ENCODE data around the gene CFHR2.
"Not testable (repeated sequence)": the region's sequence is repeated elsewhere in the genome, so short reads cannot be mapped to it uniquely, and the experiment has no call there.

CFHR2 gene

DNA sequence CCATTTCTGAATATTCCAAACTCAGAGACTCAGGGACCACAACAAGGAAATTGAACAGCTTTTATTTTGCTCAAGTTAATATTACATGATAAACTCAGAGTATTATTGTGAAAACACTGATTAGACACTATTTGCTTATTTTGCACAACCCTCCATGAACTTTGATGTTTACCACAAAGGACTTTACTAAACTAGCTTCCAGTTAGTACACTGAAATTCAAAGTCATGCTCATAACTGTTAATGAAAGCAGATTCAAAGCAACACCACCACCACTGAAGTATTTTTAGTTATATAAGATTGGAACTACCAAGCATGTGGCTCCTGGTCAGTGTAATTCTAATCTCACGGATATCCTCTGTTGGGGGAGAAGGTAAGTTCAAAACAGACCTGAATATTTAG is at the start of gene CFHR2:
TSS of gene CFHR2 (plus strand) at position 171 of the 400 bp plus-strand sequence. CDS start at position 314, 143 bp downstream.
- not testable (repeated sequence) for DNase-seq (ENCODE audit: low spot score)

DNA sequence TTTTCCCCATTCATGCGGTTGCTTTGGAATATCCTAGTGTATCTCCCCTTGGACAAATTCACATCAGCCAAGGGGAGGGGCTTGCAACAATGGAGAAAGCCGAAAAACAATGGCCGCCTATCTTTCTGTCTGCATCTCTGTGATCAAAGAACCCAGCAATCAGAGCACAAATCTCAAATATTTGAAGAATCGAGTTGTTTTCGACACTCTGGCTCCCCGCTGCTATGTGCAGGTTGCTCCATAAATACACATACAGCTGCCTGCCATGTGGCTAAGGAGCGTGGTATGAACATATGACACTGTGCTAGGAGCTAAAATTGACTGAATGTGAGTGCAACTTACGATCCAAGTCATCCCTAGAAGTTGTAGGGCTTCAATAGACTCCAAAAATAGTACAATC is 47.2 kb upstream of the CFHR2 start:
- no peak for DNase-seq (ENCODE audit: low spot score)
- TF ChIP-seq, protein P1, sequence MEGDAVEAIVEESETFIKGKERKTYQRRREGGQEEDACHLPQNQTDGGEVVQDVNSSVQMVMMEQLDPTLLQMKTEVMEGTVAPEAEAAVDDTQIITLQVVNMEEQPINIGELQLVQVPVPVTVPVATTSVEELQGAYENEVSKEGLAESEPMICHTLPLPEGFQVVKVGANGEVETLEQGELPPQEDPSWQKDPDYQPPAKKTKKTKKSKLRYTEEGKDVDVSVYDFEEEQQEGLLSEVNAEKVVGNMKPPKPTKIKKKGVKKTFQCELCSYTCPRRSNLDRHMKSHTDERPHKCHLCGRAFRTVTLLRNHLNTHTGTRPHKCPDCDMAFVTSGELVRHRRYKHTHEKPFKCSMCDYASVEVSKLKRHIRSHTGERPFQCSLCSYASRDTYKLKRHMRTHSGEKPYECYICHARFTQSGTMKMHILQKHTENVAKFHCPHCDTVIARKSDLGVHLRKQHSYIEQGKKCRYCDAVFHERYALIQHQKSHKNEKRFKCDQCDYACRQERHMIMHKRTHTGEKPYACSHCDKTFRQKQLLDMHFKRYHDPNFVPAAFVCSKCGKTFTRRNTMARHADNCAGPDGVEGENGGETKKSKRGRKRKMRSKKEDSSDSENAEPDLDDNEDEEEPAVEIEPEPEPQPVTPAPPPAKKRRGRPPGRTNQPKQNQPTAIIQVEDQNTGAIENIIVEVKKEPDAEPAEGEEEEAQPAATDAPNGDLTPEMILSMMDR (IDR thresholded peaks at IDR 0.05; ENCODE audit: extremely low read depth, missing control alignments): no peak

DNA sequence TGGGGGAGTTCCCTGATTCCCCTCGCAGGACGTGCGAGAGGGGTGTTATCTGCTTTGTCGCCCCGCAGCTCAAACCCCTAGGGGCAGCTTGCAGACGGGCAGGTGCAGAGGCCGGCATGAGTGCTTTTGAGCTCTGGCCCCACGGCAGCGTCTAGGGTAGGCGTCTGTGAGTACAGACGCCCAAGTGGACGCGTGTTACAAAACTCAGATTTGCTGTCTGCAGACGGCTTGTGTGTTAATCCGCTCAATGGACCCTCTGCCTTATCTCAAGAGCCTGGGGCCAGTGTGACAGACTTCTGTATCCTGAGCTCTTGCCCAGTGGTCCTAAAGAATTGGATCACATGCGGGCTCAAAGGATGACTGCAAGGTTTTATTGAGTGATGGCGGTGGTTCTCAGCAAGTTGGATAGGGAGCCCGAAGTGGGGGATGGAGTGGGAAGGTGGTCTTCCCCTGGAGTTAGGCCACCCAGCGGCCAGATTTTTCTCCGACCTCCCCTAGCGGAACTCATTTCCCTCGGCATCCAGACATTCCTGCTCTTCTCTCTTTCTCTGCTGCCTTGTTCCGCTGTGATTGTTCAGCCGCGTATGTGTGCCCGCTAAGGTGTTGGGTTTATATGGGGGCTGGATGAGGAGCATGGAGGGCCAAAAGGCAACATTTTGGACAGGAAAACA is 46.2 kb upstream of the CFHR2 start:
- TF ChIP-seq, protein P1 (IDR thresholded peaks at IDR 0.05; ENCODE audit: extremely low read depth, missing control alignments): no peak
- no peak for DNase-seq (ENCODE audit: low spot score)

DNA sequence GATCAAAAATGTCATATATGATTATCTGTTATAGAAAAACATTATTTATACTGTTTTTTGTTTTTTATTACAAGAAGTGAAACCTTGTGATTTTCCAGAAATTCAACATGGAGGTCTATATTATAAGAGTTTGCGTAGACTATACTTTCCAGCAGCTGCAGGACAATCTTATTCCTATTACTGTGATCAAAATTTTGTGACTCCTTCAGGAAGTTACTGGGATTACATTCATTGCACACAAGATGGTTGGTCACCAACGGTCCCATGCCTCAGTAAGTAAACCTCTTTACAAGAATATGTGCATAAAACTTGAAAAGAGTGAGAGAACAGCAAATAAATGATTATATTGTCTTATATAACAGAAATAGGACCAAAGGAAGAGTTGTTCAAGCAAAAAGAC is 41.2 kb upstream of the CFHR2 start:
- TF ChIP-seq, protein P1 (IDR thresholded peaks at IDR 0.05; ENCODE audit: extremely low read depth, missing control alignments): no peak
- no peak for DNase-seq (ENCODE audit: low spot score)

DNA sequence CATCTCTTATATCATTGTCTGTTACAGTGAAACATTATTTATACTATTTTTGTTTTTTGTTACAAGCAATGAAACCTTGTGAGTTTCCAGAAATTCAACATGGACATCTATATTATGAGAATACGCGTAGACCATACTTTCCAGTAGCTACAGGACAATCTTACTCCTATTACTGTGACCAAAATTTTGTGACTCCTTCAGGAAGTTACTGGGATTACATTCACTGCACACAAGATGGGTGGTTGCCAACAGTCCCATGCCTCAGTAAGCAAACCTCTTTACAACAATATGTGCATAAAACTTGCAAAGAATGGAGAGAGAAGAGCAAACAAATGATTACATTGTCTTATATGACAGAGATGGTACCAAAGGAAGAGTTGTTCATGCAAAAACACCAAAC is 33.3 kb upstream of the CFHR2 start:
- no peak for DNase-seq (ENCODE audit: low spot score)
- TF ChIP-seq, protein P1 (IDR thresholded peaks at IDR 0.05; ENCODE audit: extremely low read depth, missing control alignments): no peak

DNA sequence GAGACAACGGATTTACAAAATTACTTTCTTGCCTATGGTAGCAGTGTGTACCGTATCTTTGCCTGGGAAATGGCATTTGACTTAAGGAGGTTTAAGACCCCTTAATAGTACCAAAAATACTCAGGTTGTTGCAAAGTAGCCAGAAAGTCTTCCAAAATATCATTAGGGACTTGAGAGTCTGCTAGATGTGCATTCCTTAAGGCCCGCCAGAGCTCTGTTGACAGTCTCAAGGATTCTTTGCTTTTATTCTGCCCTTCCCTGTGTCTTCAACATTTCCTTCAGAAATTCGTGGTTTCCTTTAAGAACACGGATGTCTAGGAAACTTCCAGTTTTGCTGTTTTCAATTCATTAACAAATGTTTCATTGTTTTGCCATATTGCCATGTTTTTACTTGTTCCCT is 31.3 kb upstream of the CFHR2 start:
- not testable (repeated sequence) for DNase-seq (ENCODE audit: low spot score)

DNA sequence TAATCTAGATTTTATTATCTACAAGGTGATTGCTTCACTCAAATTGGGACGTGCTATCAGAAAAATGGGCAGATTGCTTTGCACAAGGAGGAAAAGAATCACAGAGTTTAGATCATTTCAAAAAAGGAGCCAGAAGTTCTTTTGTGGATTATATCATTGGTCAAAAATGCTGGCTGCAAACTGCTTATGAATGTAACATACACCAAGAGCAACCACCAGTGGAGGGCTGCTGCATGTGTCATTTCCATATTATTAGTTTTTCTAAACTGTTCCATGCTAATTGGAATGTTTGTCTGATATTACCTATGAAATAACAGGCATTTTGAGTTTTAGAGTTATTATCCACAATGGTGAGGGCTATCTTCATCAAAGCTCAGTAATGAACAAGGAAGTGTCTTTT is 16.7 kb upstream of the CFHR2 start:
- not testable (repeated sequence) for DNase-seq (ENCODE audit: low spot score)

DNA sequence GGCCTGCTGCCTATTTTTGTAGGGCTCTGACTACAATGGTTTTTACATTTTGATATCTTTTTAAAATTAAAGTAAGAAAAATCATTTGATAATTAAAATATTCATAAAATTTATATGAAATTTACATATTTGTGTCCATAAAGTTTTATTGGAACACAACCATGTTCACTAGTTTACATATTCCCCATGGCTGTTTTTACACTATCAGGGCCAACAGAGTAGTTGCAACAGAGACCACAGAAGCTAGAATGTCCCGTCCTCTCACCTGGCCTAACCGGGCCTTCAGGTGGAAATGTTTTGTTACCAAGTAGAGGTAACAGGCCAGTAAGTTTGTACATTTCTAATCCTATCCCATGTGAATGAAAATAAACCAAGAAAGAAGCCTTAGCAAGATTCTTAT is 10.7 kb upstream of the CFHR2 start:
- not testable (repeated sequence) for DNase-seq (ENCODE audit: low spot score)

DNA sequence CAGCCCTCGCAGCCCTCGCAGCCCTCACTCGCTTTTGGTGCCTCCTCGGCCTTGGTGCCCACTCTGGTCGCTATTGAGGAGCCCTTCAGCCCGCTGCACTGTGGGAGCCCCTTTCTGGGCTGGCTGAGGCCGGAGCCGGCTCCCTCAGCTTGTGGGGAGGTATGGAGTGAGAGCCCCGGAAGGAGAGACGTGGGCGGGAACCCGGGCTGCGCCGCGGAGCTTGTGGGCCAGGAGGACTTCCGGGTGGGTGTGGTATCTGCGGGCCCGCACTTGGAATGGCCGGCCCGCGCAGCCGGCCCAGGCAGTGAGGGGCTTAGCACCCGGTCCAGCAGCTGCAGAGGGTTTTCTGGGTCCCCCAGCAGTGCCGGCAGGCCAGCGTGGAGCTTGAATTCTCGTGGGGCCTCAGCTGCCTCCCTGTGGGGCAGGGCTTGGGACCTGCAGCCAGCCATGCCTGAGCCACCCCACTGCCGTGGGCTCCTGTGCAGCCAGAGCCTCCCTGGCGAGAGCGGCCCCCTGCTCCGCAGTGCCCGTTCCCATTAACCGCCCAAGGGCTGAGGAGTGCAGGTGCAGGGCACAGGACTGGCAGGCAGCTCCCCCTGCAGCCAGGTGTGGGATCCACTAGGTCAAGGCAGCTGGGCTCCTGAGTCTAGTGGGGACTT is 9.9 kb upstream of the CFHR2 start:
- no peak for DNase-seq (ENCODE audit: low spot score)
- TF ChIP-seq, protein P1 (IDR thresholded peaks at IDR 0.05; ENCODE audit: extremely low read depth, missing control alignments): no peak

DNA sequence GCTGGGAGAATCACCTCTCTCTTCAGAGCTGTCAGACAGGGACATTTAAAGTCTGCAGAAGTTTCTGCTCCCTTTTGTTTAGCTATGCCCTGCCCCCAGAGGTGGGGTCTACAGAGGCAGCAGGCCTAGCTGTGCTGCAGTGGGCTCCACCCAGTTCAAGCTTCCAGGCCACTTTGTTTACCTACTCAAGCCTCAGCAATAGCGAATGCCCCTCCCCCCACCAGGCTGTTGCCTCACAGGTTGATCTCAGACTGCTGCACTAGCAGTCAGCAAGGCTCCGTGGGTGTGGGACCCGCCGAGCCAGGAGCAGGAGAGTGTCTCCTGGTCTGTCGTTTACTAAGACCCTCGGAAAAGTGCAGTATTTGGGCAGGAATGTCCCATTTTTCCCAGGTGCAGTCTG is 2.1 kb upstream of the CFHR2 start:
- not testable (repeated sequence) for DNase-seq (ENCODE audit: low spot score)

Measured in GM20000 (cell line).